Liver (tissue), 3 donors: Measurements from ENCODE around the gene MTARC1.

Source experiments
- ATF3 ChIP-seq: IDR thresholded peaks from 2 replicates; pipeline ENCODE4 v1.6.1; 2016; ENCODE audit warnings: antibody characterized with exemption
- CTCF ChIP-seq: fragments of 150-350 bp; IDR thresholded peaks from 2 replicates; pipeline ENCODE4 v1.5.1; 2017; ENCODE audit warnings: improper control_type of control experiment, low read depth, low read length; ENCODE audit not compliant: missing input control
- EGR1 ChIP-seq, 2 donors: IDR thresholded peaks; 2 replicates each; pipeline ENCODE4 v1.6.1; 2016 to 2018; ENCODE audit warnings: antibody characterized with exemption in 2 of 2, low read depth in 2 of 2
- HNF4A ChIP-seq, 2 donors: conservative IDR thresholded peaks; 2 replicates each; pipeline ENCODE4 v1.6.1; 2016; ENCODE audit warnings: antibody characterized with exemption in 2 of 2, mild to moderate bottlenecking in 2 of 2
- HNF4G ChIP-seq: IDR thresholded peaks from 2 replicates; pipeline ENCODE4 v1.6.1; 2016; ENCODE audit warnings: antibody characterized with exemption
- JUND ChIP-seq, 2 donors: IDR thresholded peaks; 2 replicates each; pipeline ENCODE4 v1.6.1; 2016; ENCODE audit warnings: antibody characterized with exemption in 2 of 2
- MAX ChIP-seq: IDR thresholded peaks from 2 replicates; pipeline ENCODE4 v1.6.1; 2016; ENCODE audit warnings: antibody characterized with exemption
- RAD21 ChIP-seq, 2 donors: IDR thresholded peaks; 2 replicates each; pipeline ENCODE4 v1.6.1; 2016; ENCODE audit warnings: antibody characterized with exemption in 2 of 2, mild to moderate bottlenecking in 2 of 2
- REST ChIP-seq: IDR thresholded peaks from 2 replicates; pipeline ENCODE4 v1.6.1; 2016; ENCODE audit warnings: antibody characterized with exemption, mild to moderate bottlenecking
- RXRA ChIP-seq, 2 donors: IDR thresholded peaks; 2 replicates each; pipeline ENCODE4 v1.6.1; 2017 to 2018; ENCODE audit warnings: antibody characterized with exemption in 2 of 2, mild to moderate bottlenecking in 1 of 2
- SP1 ChIP-seq: IDR thresholded peaks from 2 replicates; pipeline ENCODE4 v1.6.1; 2018; ENCODE audit warnings: antibody characterized with exemption, mild to moderate bottlenecking
- TAF1 ChIP-seq: conservative IDR thresholded peaks from 2 replicates; pipeline ENCODE4 v1.6.1; 2016; ENCODE audit warnings: antibody characterized with exemption, mild to moderate bottlenecking
- YY1 ChIP-seq: IDR thresholded peaks from 2 replicates; pipeline ENCODE4 v1.6.1; 2016; ENCODE audit warnings: antibody characterized with exemption, mild to moderate bottlenecking
- donor health status: healthy.
- donor health status: healthy.

- TF ChIP-seq MAX (no peak), ATF3 (no peak), CTCF (no peak), SP1 (no peak), RXRA (IDR thresholded peaks at IDR 0.05) (no peak), TAF1 (no peak), HNF4A (conservative IDR thresholded peaks at IDR 0.05) (no peak), YY1 (no peak), REST (no peak), HNF4G (no peak), JUND (IDR thresholded peaks at IDR 0.05) (no peak), EGR1 (IDR thresholded peaks at IDR 0.05; ENCODE audit: low read depth in 2 of 2) (no peak), RAD21 (IDR thresholded peaks at IDR 0.05) (no peak)
Measured at GRCh38 chr1:220754212-220754917, 32.3 kb upstream of the MTARC1 start.
